ENCODE data around the gene LRRTM4.

LRRTM4 gene

DNA sequence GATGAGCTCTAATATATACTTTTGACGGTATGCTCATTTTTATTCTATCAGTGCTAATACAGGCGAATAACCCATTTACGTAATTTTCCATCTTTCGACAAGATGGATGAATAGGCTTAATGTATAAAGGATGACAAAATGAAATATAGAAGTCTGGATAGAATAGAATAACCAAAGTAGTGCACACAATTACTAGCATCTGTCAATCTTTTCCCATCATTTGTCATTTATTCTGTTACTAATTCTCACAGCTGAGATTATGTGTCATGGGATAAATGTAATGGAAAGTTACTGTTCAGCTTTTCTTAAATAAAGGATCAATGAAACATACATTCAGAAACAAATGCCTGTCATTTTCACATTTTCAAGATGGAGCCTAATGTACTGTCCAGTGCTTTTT is 548.6 kb downstream of the LRRTM4 start:
- Histone ChIP-seq H3K36me3 (ENCODE audit: control insufficient read depth in 4 of 4, insufficient read depth in 4 of 4, low read length in 3 of 4) (no peaks in the 10 kb centered on the region), H3K27me3 (replicated peaks in 2 of 5; ENCODE audit: control insufficient read depth in 4 of 5, insufficient read depth in 5 of 5, low read length in 4 of 5) (no peaks in the 10 kb centered on the region), H3K4me1 (ENCODE audit: control extremely low read depth in 1 of 4, control insufficient read depth in 4 of 4, insufficient read depth in 4 of 4, low read length in 3 of 4) (no peaks in the 10 kb centered on the region), H3K27ac (ENCODE audit: insufficient read depth in 1 of 2, low read depth in 1 of 2, low read length in 2 of 2, poor library complexity in 1 of 2, severe bottlenecking in 2 of 2) (no peak overlapping the region), H3K4me3 (ENCODE audit: control insufficient read depth in 1 of 7, extremely low read depth in 1 of 7, insufficient read depth in 4 of 7, low read depth in 2 of 7, low read length in 6 of 7) (no peak overlapping the region), H3K9me3 (ENCODE audit: control extremely low read depth in 1 of 5, control insufficient read depth in 4 of 5, insufficient read depth in 2 of 5, low read depth in 1 of 5, low read length in 4 of 5) (no peaks in the 10 kb centered on the region)
- DNase-seq = no peak
- POLR2A ChIA-PET = no interaction called here
- WGBS (ENCODE audit: insufficient coverage) = no CpG with 5 or more reads among the region's 4 CpGs
- CTCF ChIA-PET = interaction anchor here (0.9 kb wide), 1 partner anchor 27 kb away, joined by 3 read pairs; no protein-coding TSS in a partner anchor

DNA sequence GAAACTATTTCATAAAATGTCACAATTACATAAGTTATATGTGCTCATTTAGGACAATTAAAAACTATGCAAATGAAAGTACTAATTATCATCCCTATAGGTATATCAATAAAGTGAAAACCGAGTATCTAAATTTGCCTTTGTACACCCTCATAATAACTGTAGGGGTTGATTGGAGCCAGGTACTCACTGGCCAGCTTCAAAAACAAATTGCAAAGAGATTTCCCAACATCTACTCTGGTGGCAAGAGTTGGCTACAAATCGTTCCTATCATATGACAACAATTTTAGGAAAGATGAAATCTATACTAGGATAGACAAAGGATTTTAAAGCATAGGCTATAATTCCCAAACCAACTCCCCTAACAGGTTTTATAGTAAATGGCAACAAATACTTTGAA is 556.4 kb downstream of the LRRTM4 start:
- no peak overlapping the region for H3K27ac ChIP-seq (ENCODE audit: insufficient read depth in 1 of 2, low read depth in 1 of 2, low read length in 2 of 2, poor library complexity in 1 of 2, severe bottlenecking in 2 of 2)
- no peak for DNase-seq
- no peak overlapping the region for H3K4me3 ChIP-seq (ENCODE audit: control insufficient read depth in 1 of 7, extremely low read depth in 1 of 7, insufficient read depth in 4 of 7, low read depth in 2 of 7, low read length in 6 of 7)
- H3K36me3 ChIP-seq (ENCODE audit: control insufficient read depth in 4 of 4, insufficient read depth in 4 of 4, low read length in 3 of 4) = no peaks in the 10 kb centered on the region
- H3K9me3 ChIP-seq (ENCODE audit: control extremely low read depth in 1 of 5, control insufficient read depth in 4 of 5, insufficient read depth in 2 of 5, low read depth in 1 of 5, low read length in 4 of 5) = no peaks in the 10 kb centered on the region
- H3K27me3 ChIP-seq (replicated peaks in 2 of 5; ENCODE audit: control insufficient read depth in 4 of 5, insufficient read depth in 5 of 5, low read length in 4 of 5) = no peaks in the 10 kb centered on the region
- no CpG with 5 or more reads among the region's 2 CpGs for WGBS (ENCODE audit: insufficient coverage)
- H3K4me1 ChIP-seq (ENCODE audit: control extremely low read depth in 1 of 4, control insufficient read depth in 4 of 4, insufficient read depth in 4 of 4, low read length in 3 of 4) = no peaks in the 10 kb centered on the region
- CTCF ChIA-PET = no interaction called here
- POLR2A ChIA-PET = no interaction called here

DNA sequence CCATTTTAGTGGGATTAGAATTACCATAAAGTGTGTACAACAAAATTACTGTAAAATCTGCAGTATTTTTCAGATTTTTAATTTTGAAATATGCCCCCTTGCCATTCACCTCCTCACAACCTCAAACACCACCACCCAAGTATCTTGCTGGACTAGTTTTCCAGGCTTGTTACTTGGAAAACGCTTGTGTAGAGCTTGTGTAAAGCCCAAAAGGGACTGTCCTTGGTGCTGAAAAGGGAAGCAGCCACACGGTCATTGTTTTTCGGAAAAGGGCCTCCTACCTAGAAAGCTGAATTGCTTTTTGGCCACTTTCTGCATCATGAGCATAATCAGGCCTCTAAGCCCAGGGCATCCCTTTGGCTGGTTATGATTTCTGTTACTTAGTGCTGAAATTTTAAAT is 563.4 kb downstream of the LRRTM4 start:
- CTCF ChIA-PET = no interaction called here
- Histone ChIP-seq H3K4me3 (ENCODE audit: control insufficient read depth in 1 of 7, extremely low read depth in 1 of 7, insufficient read depth in 4 of 7, low read depth in 2 of 7, low read length in 6 of 7) (no peak overlapping the region), H3K27ac (ENCODE audit: insufficient read depth in 1 of 2, low read depth in 1 of 2, low read length in 2 of 2, poor library complexity in 1 of 2, severe bottlenecking in 2 of 2) (no peak overlapping the region), H3K27me3 (replicated peaks in 2 of 5; ENCODE audit: control insufficient read depth in 4 of 5, insufficient read depth in 5 of 5, low read length in 4 of 5) (no peaks in the 10 kb centered on the region), H3K9me3 (ENCODE audit: control extremely low read depth in 1 of 5, control insufficient read depth in 4 of 5, insufficient read depth in 2 of 5, low read depth in 1 of 5, low read length in 4 of 5) (no peaks in the 10 kb centered on the region), H3K36me3 (ENCODE audit: control insufficient read depth in 4 of 4, insufficient read depth in 4 of 4, low read length in 3 of 4) (no peaks in the 10 kb centered on the region), H3K4me1 (ENCODE audit: control extremely low read depth in 1 of 4, control insufficient read depth in 4 of 4, insufficient read depth in 4 of 4, low read length in 3 of 4) (no peaks in the 10 kb centered on the region)
- peak; percentile 2 to 7 (median 4) for DNase-seq
- WGBS (ENCODE audit: insufficient coverage) = 7% methylated on average over 3 of the region's 3 CpGs
- POLR2A ChIA-PET = no interaction called here

DNA sequence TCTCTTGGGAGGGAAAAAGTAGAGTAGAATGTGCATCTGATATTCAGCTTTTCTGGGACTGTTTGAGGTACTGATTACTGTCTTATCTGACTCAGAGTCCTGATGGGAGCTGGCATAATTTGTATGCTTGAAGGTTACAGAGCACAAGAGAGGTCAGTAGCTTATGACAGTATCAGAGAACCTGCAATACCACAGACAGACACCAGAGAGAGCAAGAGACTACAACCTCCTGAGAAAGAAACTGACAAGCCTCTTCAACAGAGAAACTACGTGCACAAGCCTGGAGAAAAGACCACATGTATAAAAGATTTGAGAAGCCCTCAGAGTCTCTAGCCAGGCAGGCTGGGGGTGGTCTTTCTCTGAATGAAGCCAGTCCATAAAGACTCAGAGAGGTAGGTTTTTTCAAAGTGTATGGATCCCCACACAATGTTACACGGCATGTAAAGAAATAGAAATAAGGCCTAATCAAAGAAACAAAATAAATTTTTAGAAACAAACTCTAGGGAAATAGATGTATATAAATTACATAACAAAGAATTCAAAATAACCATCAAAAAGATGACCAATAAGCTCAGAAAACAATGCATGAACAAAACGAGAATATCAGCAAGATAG is 568.3 kb downstream of the LRRTM4 start:
- CTCF ChIA-PET = interaction anchor here (1.0 kb wide), 1 partner anchor 12 kb away, joined by 3 read pairs; no protein-coding TSS in a partner anchor
- POLR2A ChIA-PET = no interaction called here
- 13% methylated on average over 1 of the region's 3 CpGs for WGBS (ENCODE audit: insufficient coverage)
- Histone ChIP-seq H3K4me1 (ENCODE audit: control extremely low read depth in 1 of 4, control insufficient read depth in 4 of 4, insufficient read depth in 4 of 4, low read length in 3 of 4) (no peaks in the 10 kb centered on the region), H3K9me3 (ENCODE audit: control extremely low read depth in 1 of 5, control insufficient read depth in 4 of 5, insufficient read depth in 2 of 5, low read depth in 1 of 5, low read length in 4 of 5) (no peaks in the 10 kb centered on the region), H3K4me3 (ENCODE audit: control insufficient read depth in 1 of 7, extremely low read depth in 1 of 7, insufficient read depth in 4 of 7, low read depth in 2 of 7, low read length in 6 of 7) (no peak overlapping the region), H3K27me3 (replicated peaks in 2 of 5; ENCODE audit: control insufficient read depth in 4 of 5, insufficient read depth in 5 of 5, low read length in 4 of 5) (no peaks in the 10 kb centered on the region), H3K36me3 (ENCODE audit: control insufficient read depth in 4 of 4, insufficient read depth in 4 of 4, low read length in 3 of 4) (no peaks in the 10 kb centered on the region), H3K27ac (ENCODE audit: insufficient read depth in 1 of 2, low read depth in 1 of 2, low read length in 2 of 2, poor library complexity in 1 of 2, severe bottlenecking in 2 of 2) (no peak overlapping the region)
- DNase-seq = peak; percentile 14 to 49 (median 35)

DNA sequence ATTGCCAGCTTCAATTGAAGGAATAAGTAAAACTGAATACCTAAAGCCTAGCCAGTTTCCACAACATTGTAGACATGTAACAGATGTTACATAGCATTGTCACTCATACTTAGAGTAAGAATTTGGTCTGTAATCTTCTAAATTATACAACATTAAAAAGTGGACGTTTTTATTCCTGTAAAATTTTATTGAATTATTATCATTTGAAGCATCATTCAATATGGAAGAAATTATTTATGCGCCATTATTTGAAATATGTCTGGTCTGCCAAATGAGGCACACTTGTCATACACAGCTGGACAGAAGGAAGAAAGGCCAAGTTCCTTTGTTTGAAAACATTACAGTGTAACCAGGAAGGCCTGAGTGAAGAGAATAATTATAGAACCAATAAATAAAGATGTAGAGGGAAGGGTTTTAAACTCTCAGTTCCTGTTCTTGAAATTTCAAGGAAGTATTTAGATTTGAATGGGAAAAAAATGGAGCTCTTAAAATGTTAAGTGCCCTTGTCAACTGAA is 575.5 kb downstream of the LRRTM4 start:
- Histone ChIP-seq H3K36me3 (ENCODE audit: control insufficient read depth in 4 of 4, insufficient read depth in 4 of 4, low read length in 3 of 4) (no peaks in the 10 kb centered on the region), H3K4me1 (ENCODE audit: control extremely low read depth in 1 of 4, control insufficient read depth in 4 of 4, insufficient read depth in 4 of 4, low read length in 3 of 4) (no peaks in the 10 kb centered on the region), H3K4me3 (ENCODE audit: control insufficient read depth in 1 of 7, extremely low read depth in 1 of 7, insufficient read depth in 4 of 7, low read depth in 2 of 7, low read length in 6 of 7) (no peak overlapping the region), H3K27ac (ENCODE audit: insufficient read depth in 1 of 2, low read depth in 1 of 2, low read length in 2 of 2, poor library complexity in 1 of 2, severe bottlenecking in 2 of 2) (no peak overlapping the region), H3K9me3 (ENCODE audit: control extremely low read depth in 1 of 5, control insufficient read depth in 4 of 5, insufficient read depth in 2 of 5, low read depth in 1 of 5, low read length in 4 of 5) (no peaks in the 10 kb centered on the region), H3K27me3 (replicated peaks in 2 of 5; ENCODE audit: control insufficient read depth in 4 of 5, insufficient read depth in 5 of 5, low read length in 4 of 5) (no peaks in the 10 kb centered on the region)
- ChIA-PET POLR2A (no interaction called here), CTCF (no interaction called here)
- no peak for DNase-seq
- 83% methylated on average over 1 of the region's 2 CpGs for WGBS (ENCODE audit: insufficient coverage)

DNA sequence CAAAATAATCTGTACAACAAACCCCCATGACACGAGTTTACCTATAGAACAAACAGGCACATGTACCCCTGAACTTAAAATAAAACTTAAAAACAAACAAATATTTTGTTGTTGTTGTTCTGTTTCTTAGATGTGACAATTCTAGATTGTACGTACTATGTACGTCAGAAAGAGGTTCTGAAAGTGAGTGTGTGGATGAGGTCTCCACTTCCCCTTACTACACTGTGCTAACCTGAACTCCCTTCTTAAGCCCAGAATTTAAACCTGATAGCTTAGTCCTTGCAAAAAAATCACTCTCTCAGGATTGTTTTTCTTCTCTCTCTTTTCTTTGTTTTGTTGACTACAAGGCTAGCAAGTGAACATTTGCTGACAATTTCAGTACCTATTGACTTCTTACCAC is 581.6 kb downstream of the LRRTM4 start:
- Histone ChIP-seq H3K9me3 (ENCODE audit: control extremely low read depth in 1 of 5, control insufficient read depth in 4 of 5, insufficient read depth in 2 of 5, low read depth in 1 of 5, low read length in 4 of 5) (no peaks in the 10 kb centered on the region), H3K4me3 (ENCODE audit: control insufficient read depth in 1 of 7, extremely low read depth in 1 of 7, insufficient read depth in 4 of 7, low read depth in 2 of 7, low read length in 6 of 7) (no peak overlapping the region), H3K27ac (ENCODE audit: insufficient read depth in 1 of 2, low read depth in 1 of 2, low read length in 2 of 2, poor library complexity in 1 of 2, severe bottlenecking in 2 of 2) (no peak overlapping the region), H3K4me1 (ENCODE audit: control extremely low read depth in 1 of 4, control insufficient read depth in 4 of 4, insufficient read depth in 4 of 4, low read length in 3 of 4) (no peaks in the 10 kb centered on the region), H3K27me3 (replicated peaks in 2 of 5; ENCODE audit: control insufficient read depth in 4 of 5, insufficient read depth in 5 of 5, low read length in 4 of 5) (no peaks in the 10 kb centered on the region), H3K36me3 (ENCODE audit: control insufficient read depth in 4 of 4, insufficient read depth in 4 of 4, low read length in 3 of 4) (no peaks in the 10 kb centered on the region)
- ChIA-PET CTCF (no interaction called here), POLR2A (no interaction called here)
- DNase-seq = no peak
- no CpG with 5 or more reads among the region's 3 CpGs for WGBS (ENCODE audit: insufficient coverage)

DNA sequence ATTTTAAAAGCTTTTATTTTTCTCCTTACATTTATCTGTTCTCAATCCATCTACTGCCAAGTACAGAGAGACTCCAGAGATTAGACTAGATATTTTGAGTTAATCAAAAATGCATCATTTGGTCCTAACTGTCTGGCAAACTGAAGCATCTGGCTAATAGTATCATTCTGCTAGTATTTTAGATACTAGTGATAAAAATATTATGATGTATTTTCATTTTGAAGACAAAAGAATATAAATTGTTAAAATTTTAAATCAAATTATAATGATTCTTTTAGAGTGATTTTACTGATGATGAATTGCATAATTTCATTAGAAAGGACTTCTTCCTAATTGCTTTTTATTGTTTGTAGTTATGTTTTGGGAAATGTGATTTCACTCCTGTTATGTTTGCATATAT is 584.0 kb downstream of the LRRTM4 start:
- no peak for DNase-seq
- Histone ChIP-seq H3K9me3 (ENCODE audit: control extremely low read depth in 1 of 5, control insufficient read depth in 4 of 5, insufficient read depth in 2 of 5, low read depth in 1 of 5, low read length in 4 of 5) (no peaks in the 10 kb centered on the region), H3K4me1 (ENCODE audit: control extremely low read depth in 1 of 4, control insufficient read depth in 4 of 4, insufficient read depth in 4 of 4, low read length in 3 of 4) (no peaks in the 10 kb centered on the region), H3K4me3 (ENCODE audit: control insufficient read depth in 1 of 7, extremely low read depth in 1 of 7, insufficient read depth in 4 of 7, low read depth in 2 of 7, low read length in 6 of 7) (no peak overlapping the region), H3K27ac (ENCODE audit: insufficient read depth in 1 of 2, low read depth in 1 of 2, low read length in 2 of 2, poor library complexity in 1 of 2, severe bottlenecking in 2 of 2) (no peak overlapping the region), H3K27me3 (replicated peaks in 2 of 5; ENCODE audit: control insufficient read depth in 4 of 5, insufficient read depth in 5 of 5, low read length in 4 of 5) (no peaks in the 10 kb centered on the region), H3K36me3 (ENCODE audit: control insufficient read depth in 4 of 4, insufficient read depth in 4 of 4, low read length in 3 of 4) (no peaks in the 10 kb centered on the region)
- ChIA-PET POLR2A (no interaction called here), CTCF (no interaction called here)
